GM12878 (cell line): ENCODE data around the gene PDE7B. TPM values are rescaled to one million over a fixed set of nuclear protein-coding genes. Genes with fewer than 3 reads are reported as not detected.

Experiments used
- ATAC-seq: fragments of 200-7000 bp; cut with Tn5 transposase; 3 replicates; pipeline ENCODE4 v1.9.1; 2020; ENCODE audit warnings: mild to moderate bottlenecking, moderate library complexity
- BruUV-seq: library from RNA; stranded (reverse); fragments of 400-500 nt; replicated peaks from 2 replicates; lab custom pipeline; 2021; lab: Mats Ljungman, UMichigan
- CTCF ChIA-PET: fragments of 300-600 bp; sonication (Branson Sonifier 250); formaldehyde crosslinking; extraction: SDS; loops from one replicate; lab custom pipeline; 2021; ENCODE audit warnings: inconsistent platforms; lab: Yijun Ruan, JAX
- POLR2A ChIA-PET: fragments of 350-600 bp; formaldehyde crosslinking; extraction: SDS; loops from one replicate; lab custom pipeline; 2021; ENCODE audit warnings: inconsistent platforms; lab: Charles Lee
- RAD21 ChIA-PET: fragments of 300-600 bp; sonication (Branson Sonifier 250); formaldehyde crosslinking; loops from one replicate; lab custom pipeline; 2023; ENCODE audit warnings: antibody characterized with exemption; ENCODE audit not compliant: unreplicated experiment; lab: Charles Lee
- SMC1A ChIA-PET: fragments of 300-600 bp; sonication (Branson Sonifier 250); formaldehyde crosslinking; loops from one replicate; lab custom pipeline; 2023; ENCODE audit not compliant: unreplicated experiment, uncharacterized antibody; lab: Charles Lee
- DNase-seq: peaks from one replicate; pipeline ENCODE4 v3.0.0-alpha.2; 2011; ENCODE audit warnings: low read depth, low spot score
- FAIRE-seq: peaks from 3 replicates; lab custom pipeline; 2011; peaks lifted over from hg19 to GRCh38; lab: Jason Lieb, UNC
- H2AFZ ChIP-seq: 2 replicates; pipeline ENCODE4 v1.6.0; 2011; ENCODE audit warnings: low read depth, low read length, control low read depth; ENCODE audit not compliant: control insufficient read depth
- H3K27ac ChIP-seq: 2 replicates; pipeline ENCODE4 v1.5.1; 2011; ENCODE audit warnings: control low read depth; ENCODE audit not compliant: control insufficient read depth, insufficient read depth
- H3K27me3 ChIP-seq, 2 experiments: replicated peaks in 1 of 2; 2 replicates each; pipeline versions ENCODE4 v1.6.0 to v1.6.1; 2011; ENCODE audit warnings: low read length in 1 of 2; ENCODE audit not compliant: control insufficient read depth in 2 of 2, insufficient read depth in 2 of 2
- H3K36me3 ChIP-seq, 2 experiments: 2 replicates each; pipeline ENCODE4 v1.5.1; 2011; ENCODE audit warnings: low read length in 1 of 2; ENCODE audit not compliant: control insufficient read depth in 2 of 2, insufficient read depth in 2 of 2
- H3K4me1 ChIP-seq: 2 replicates; pipeline ENCODE4 v1.6.1; 2011; ENCODE audit warnings: mild to moderate bottlenecking, low read length, moderate library complexity, mixed read lengths; ENCODE audit not compliant: control insufficient read depth, insufficient read depth
- H3K4me2 ChIP-seq: 2 replicates; pipeline ENCODE4 v1.6.0; 2011; ENCODE audit warnings: control low read depth; ENCODE audit not compliant: control insufficient read depth, insufficient read depth
- H3K4me3 ChIP-seq: fragments of 200-600 bp; sonication (generic); 2 replicates; pipeline ENCODE4 v1.5.1; 2016
- H3K79me2 ChIP-seq: 2 replicates; pipeline ENCODE4 v1.6.0; 2011; ENCODE audit warnings: low read length; ENCODE audit not compliant: control insufficient read depth, insufficient read depth
- H3K9ac ChIP-seq: 2 replicates; pipeline ENCODE4 v1.8.0; 2011; ENCODE audit warnings: low read length, control low read depth, mixed read lengths; ENCODE audit not compliant: control insufficient read depth, insufficient read depth
- H3K9me3 ChIP-seq: replicated peaks from 3 replicates; pipeline ENCODE4 v1.5.1; 2011; ENCODE audit warnings: mild to moderate bottlenecking, low read length; ENCODE audit not compliant: control insufficient read depth, insufficient read depth
- H4K20me1 ChIP-seq: 2 replicates; pipeline ENCODE4 v1.6.0; 2011; ENCODE audit not compliant: control insufficient read depth, insufficient read depth
- ASH2L ChIP-seq: fragments of 300-600, 200-600 bp; sonication (generic); IDR thresholded peaks from 2 replicates; pipeline ENCODE4 v1.6.1; 2017; ENCODE audit warnings: low read depth, mild to moderate bottlenecking, borderline replicate concordance
- CEBPB ChIP-seq, 2 experiments: fragments of 150-350 bp in 1 of 2; IDR thresholded peaks; 2 replicates each; pipeline ENCODE4 v1.6.1; 2012 to 2014; ENCODE audit warnings: low read depth in 2 of 2, low read length in 2 of 2, borderline replicate concordance in 1 of 2, inconsistent platforms in 1 of 2
- E4F1 ChIP-seq: fragments of 450-650 bp; IDR thresholded peaks from 2 replicates; pipeline ENCODE4 v1.6.1; 2018; ENCODE audit warnings: borderline replicate concordance, mild to moderate bottlenecking; ENCODE audit not compliant: partially characterized antibody
- FOXM1 ChIP-seq: IDR thresholded peaks from 2 replicates; pipeline ENCODE4 v1.6.1; 2012; ENCODE audit warnings: low read depth, mild to moderate bottlenecking, inconsistent platforms, low read length, moderate library complexity
- LARP7 ChIP-seq: fragments of 450-650 bp; IDR thresholded peaks from 2 replicates; pipeline ENCODE4 v1.6.1; 2017; ENCODE audit warnings: mild to moderate bottlenecking
- NBN ChIP-seq: fragments of 450-650 bp; IDR thresholded peaks from 2 replicates; pipeline ENCODE4 v1.6.1; 2016
- RCOR1 ChIP-seq: conservative IDR thresholded peaks from 2 replicates; pipeline ENCODE4 v1.6.1; 2012; ENCODE audit warnings: low read depth, low read length, improper control_type of control experiment
- SPI1 ChIP-seq: IDR thresholded peaks from 2 replicates; pipeline ENCODE4 v1.6.1; 2011; ENCODE audit warnings: low read depth, mild to moderate bottlenecking, low read length, moderate library complexity, borderline replicate concordance; ENCODE audit not compliant: insufficient read depth
- TCF3 ChIP-seq: IDR thresholded peaks from 2 replicates; pipeline ENCODE4 v1.6.1; 2012; ENCODE audit warnings: low read depth, mild to moderate bottlenecking, low read length, borderline replicate concordance; ENCODE audit not compliant: insufficient read depth
- WRNIP1 ChIP-seq: IDR thresholded peaks from 2 replicates; pipeline ENCODE4 v1.6.1; 2011; ENCODE audit warnings: low read depth, low read length, improper control_type of control experiment, borderline replicate concordance
- ZNF592 ChIP-seq: fragments of 450-650 bp; IDR thresholded peaks from 2 replicates; pipeline ENCODE4 v1.6.1; 2017; ENCODE audit warnings: mild to moderate bottlenecking, moderate library complexity
- WGBS: methylation state at CpG from one replicate; pipeline ENCODE4 v1.1.6; 2016; ENCODE audit warnings: low lambda C conversion rate; ENCODE audit not compliant: insufficient replicate concordance, insufficient coverage; ENCODE audit errors: missing lambda C conversion rate; 5-methylcytosine and 5-hydroxymethylcytosine counted together
- in situ Hi-C: fragments of 300-500 bp; cut with MboI; formaldehyde crosslinking; loops from 9 replicates; pipeline ENCODE4 v1.14.3; 2018; ENCODE audit warnings: mixed read lengths
- intact Hi-C: fragments of 100-400 bp; cut with micrococcal nuclease; formaldehyde crosslinking; loops from one replicate; pipeline ENCODE4 v1.14.2; 2022; ENCODE audit not compliant: unreplicated experiment
- polyA plus RNA-seq, 11 experiments: library from polyadenylated mRNA; depleted of rRNA in 4 of 11; unstranded in 6 of 11; stranded (reverse) in 5 of 11; fragments of >200 nt; fragmentation: Nextera tagmentation in 4 of 11; fragmentation: Illumina TruSeq in 1 of 11; extraction: Ambion mirVana in 4 of 11; extraction: Trizol in 1 of 11; gene quantifications; 1 replicate in 1 of 11; 2 replicates in 10 of 11; pipeline versions ENCODE4 v1.2.1 to v1.2.3, GENCODE V29; 2011 to 2016; ENCODE audit warnings: inconsistent platforms in 2 of 11, missing spikeins in 2 of 11, low read depth in 1 of 11
- total RNA-seq, 4 experiments: library from RNA; depleted of rRNA in 3 of 4; stranded (reverse); fragments of >200 nt in 3 of 4; fragmentation: Illumina TruSeq in 1 of 4; extraction: Trizol in 1 of 4; gene quantifications; 2 replicates each; pipeline versions ENCODE4 v1.2.1 to v1.2.3, GENCODE V29; 2013 to 2021

PDE7B gene
- total and polyA plus RNA-seq, 10 of the 15 experiments (the other 5 are each of a cell fraction or from before 2014, with no cell fraction given) = not detected

- Histone ChIP-seq H3K9ac (no peak overlapping the region), H3K27ac (no peak overlapping the region), H3K4me2 (no peak overlapping the region), H4K20me1 (no peaks in the 10 kb centered on the region), H3K4me3 (no peak overlapping the region), H3K9me3 (no peaks in the 10 kb centered on the region), H3K36me3 (no peaks in the 10 kb centered on the region), H2AFZ (no peak overlapping the region), H3K27me3 (no peaks in the 10 kb centered on the region), H3K4me1 (no peaks in the 10 kb centered on the region), H3K79me2 (no peaks in the 10 kb centered on the region)
- SMC1A ChIA-PET = interaction anchor here (1.0 kb wide), 1 partner anchor 26 kb away, joined by 3 read pairs; no protein-coding TSS in a partner anchor
- in situ Hi-C loops = no loop called here
- RAD21 ChIA-PET = no interaction called here
- intact Hi-C loops = no loop called here
- BruUV-seq = no TSS peak
- no peak for FAIRE-seq
- TF ChIP-seq FOXM1 (no peak), SPI1 (peak; percentile 88)
- CTCF ChIA-PET = no interaction called here
- no peak for DNase-seq
- peak; percentile 60; the same call in 2 of the 3 replicates for ATAC-seq
- POLR2A ChIA-PET = no interaction called here
- WGBS = 0% methylated on average over 1 of the region's 1 CpG
Observed at GRCh38 chr6:135951169-135951568, 99.7 kb downstream of the PDE7B start.

DNA sequence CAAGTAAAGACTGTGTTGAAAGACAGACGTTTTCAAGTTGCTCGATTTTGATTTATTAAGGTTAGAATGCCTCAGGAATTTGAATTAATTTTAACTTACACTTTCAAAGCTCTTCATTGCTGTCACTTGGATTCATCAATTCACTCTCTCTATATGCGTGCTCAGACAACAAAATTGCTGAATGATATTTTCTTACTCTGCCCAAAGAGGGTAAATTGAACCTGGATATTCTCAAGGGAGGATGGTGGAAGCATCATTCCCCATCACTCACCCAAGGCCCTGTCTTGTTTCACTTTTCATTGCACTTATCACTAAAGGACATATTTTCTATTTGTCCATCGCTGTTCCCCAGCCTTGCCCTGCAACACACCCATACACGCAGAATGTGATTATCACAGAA lies 102.3 kb downstream of the PDE7B start:
- Histone ChIP-seq H3K4me2 (no peak overlapping the region), H4K20me1 (no peaks in the 10 kb centered on the region), H3K9ac (no peak overlapping the region), H3K27me3 (no peaks in the 10 kb centered on the region), H3K79me2 (no peaks in the 10 kb centered on the region), H3K27ac (no peak overlapping the region), H3K4me1 (no peaks in the 10 kb centered on the region), H3K9me3 (no peaks in the 10 kb centered on the region), H3K4me3 (no peak overlapping the region), H3K36me3 (no peaks in the 10 kb centered on the region), H2AFZ (no peak overlapping the region)
- ATAC-seq (no peak), DNase-seq (no peak), FAIRE-seq (no peak)
- in situ Hi-C loops = no loop called here
- intact Hi-C loops = no loop called here
- 39% methylated on average over 5 of the region's 5 CpGs for WGBS
- SMC1A ChIA-PET = no interaction called here
- BruUV-seq = no TSS peak
- CTCF ChIA-PET = no interaction called here
- POLR2A ChIA-PET = no interaction called here
- RAD21 ChIA-PET = no interaction called here
- no peak for TF ChIP-seq CEBPB (IDR thresholded peaks at IDR 0.05; ENCODE audit: borderline replicate concordance in 1 of 2, low read depth in 2 of 2, low read length in 2 of 2)
- TF ChIP-seq WRNIP1 = no peak
- TF ChIP-seq NBN = no peak
- no peak for TF ChIP-seq E4F1
- no peak for TF ChIP-seq TCF3
- TF ChIP-seq RCOR1 = no peak
- TF ChIP-seq ZNF592 = no peak
- no peak for TF ChIP-seq LARP7
- no peak for TF ChIP-seq ASH2L
